IPS-18c (cell line): ENCODE data around the gene KCNQ1OT1.

Experiments used
- H3K4me3 ChIP-seq: 2 replicates; pipeline ENCODE4 v1.7.0; 2013; ENCODE audit warnings: low read depth, mild to moderate bottlenecking, low read length, moderate library complexity; ENCODE audit not compliant: insufficient read depth
- H3K9me3 ChIP-seq: one replicate; pipeline ENCODE4 v1.6.1; 2013; ENCODE audit warnings: mild to moderate bottlenecking, low read length, moderate library complexity; ENCODE audit not compliant: control insufficient read depth, insufficient read depth

Gene KCNQ1OT1

GRCh38 chr11:2713661-2714462 is 14.1 kb upstream of the KCNQ1OT1 start:
- no peak overlapping the region for H3K4me3 ChIP-seq
- peaks cover 2% of the 10 kb centered on the region for H3K9me3 ChIP-seq

GRCh38 chr11:2713094-2713493 is 13.3 kb upstream of the KCNQ1OT1 start:
- H3K4me3 ChIP-seq = no peak overlapping the region
- H3K9me3 ChIP-seq = peaks cover 2% of the 10 kb centered on the region

GRCh38 chr11:2711161-2711560 is 11.4 kb upstream of the KCNQ1OT1 start:
- Histone ChIP-seq H3K9me3 (peaks cover 2% of the 10 kb centered on the region), H3K4me3 (no peak overlapping the region)

GRCh38 chr11:2709429-2709828 is 9.6 kb upstream of the KCNQ1OT1 start:
- Histone ChIP-seq H3K9me3 (peaks cover 2% of the 10 kb centered on the region), H3K4me3 (no peak overlapping the region)

GRCh38 chr11:2708757-2709281 is 9.0 kb upstream of the KCNQ1OT1 start:
- H3K4me3 ChIP-seq = no peak overlapping the region

GRCh38 chr11:2708151-2708581 is 8.4 kb upstream of the KCNQ1OT1 start:
- Histone ChIP-seq H3K9me3 (peaks cover 2% of the 10 kb centered on the region), H3K4me3 (no peak overlapping the region)

More at GRCh38 chr11:2708757-2709281, 9.0 kb upstream of the KCNQ1OT1 start:
- peaks cover 2% of the 10 kb centered on the region for H3K9me3 ChIP-seq

GRCh38 chr11:2707736-2708135 is 7.9 kb upstream of the KCNQ1OT1 start:
- Histone ChIP-seq H3K4me3 (no peak overlapping the region), H3K9me3 (peaks cover 2% of the 10 kb centered on the region)

GRCh38 chr11:2706321-2706720 is 6.5 kb upstream of the KCNQ1OT1 start:
- peaks cover 2% of the 10 kb centered on the region for H3K9me3 ChIP-seq
- no peak overlapping the region for H3K4me3 ChIP-seq

- H3K4me3 ChIP-seq = no peak overlapping the region
- H3K9me3 ChIP-seq = peaks cover 2% of the 10 kb centered on the region
Measured at GRCh38 chr11:2704896-2705606, 5.3 kb upstream of the KCNQ1OT1 start.

GRCh38 chr11:2704356-2704755 is 4.6 kb upstream of the KCNQ1OT1 start:
- H3K4me3 ChIP-seq = no peak overlapping the region
- H3K9me3 ChIP-seq = peaks cover 3% of the 10 kb centered on the region

GRCh38 chr11:2703363-2704141 is 3.8 kb upstream of the KCNQ1OT1 start:
- Histone ChIP-seq H3K4me3 (no peak overlapping the region), H3K9me3 (peaks cover 6% of the 10 kb centered on the region)

GRCh38 chr11:2702771-2703362 is 3.1 kb upstream of the KCNQ1OT1 start:
- H3K9me3 ChIP-seq = peaks cover 7% of the 10 kb centered on the region
- no peak overlapping the region for H3K4me3 ChIP-seq

- Histone ChIP-seq H3K9me3 (peaks cover 7% of the 10 kb centered on the region), H3K4me3 (no peak overlapping the region; the same call in 1 of the 2 replicates)
Measured at GRCh38 chr11:2701898-2702434, 2.2 kb upstream of the KCNQ1OT1 start.

GRCh38 chr11:2701230-2701629 is 1.4 kb upstream of the KCNQ1OT1 start:
- H3K9me3 ChIP-seq = peaks cover 7% of the 10 kb centered on the region
- H3K4me3 ChIP-seq = 0 out of 2 replicates have a peak overlapping the region, but pooled peaks have one; percentile 20

- peak overlapping the region; percentile 51 for H3K4me3 ChIP-seq
Measured at GRCh38 chr11:2700415-2701211, 819 bp upstream of the KCNQ1OT1 start.

GRCh38 chr11:2699185-2699530 is 636 bp downstream of the KCNQ1OT1 start:
- peaks cover 7% of the 10 kb centered on the region for H3K9me3 ChIP-seq
- peak overlapping the region; percentile 69 for H3K4me3 ChIP-seq

More at GRCh38 chr11:2700415-2701211, 819 bp upstream of the KCNQ1OT1 start:
- peaks cover 7% of the 10 kb centered on the region for H3K9me3 ChIP-seq
